ENCODE data around the gene ZIC2.
A peak's percentile ranks its signal among the peaks of the same experiment; 100 is the strongest.

ZIC2 gene

DNA sequence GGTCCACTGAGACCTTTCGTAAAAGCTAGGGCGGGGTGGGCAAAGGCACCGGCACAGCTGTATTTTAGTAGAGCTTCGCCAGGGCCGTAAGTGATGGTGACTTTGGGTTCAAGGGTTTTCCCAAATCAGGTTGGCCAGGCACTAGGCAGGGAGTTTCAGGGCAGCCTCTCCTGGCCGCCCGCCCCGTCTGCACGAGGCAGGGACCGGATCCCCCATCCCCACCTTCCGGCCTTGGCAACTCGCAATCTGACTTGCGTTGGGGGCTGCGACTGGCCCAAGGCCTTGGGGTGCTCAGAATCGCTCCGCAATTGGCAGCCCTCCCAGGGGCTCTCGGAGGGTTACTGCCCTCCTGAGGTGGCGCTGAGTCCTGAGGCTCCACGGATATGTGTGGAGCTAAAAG, 6.0 kb upstream of the ZIC2 start:
- DNase-seq: no peak

DNA sequence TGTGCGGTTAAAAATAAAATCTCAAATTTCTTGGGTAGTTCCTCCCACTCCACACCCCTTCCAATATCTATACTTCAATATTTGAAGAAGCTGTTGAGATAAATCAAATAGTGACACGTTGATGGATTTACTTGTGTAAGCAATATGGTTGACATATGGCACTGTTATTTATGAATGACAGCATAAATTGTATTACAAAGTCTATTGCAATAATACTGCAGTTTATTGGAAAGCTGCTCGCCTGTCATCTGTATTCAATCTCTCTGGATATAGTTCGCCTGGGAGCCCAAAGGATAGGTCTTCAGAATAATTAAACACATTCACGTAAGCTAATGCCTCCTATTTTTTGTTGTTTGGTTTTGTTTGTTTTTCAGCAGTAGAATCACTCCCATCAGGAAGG, 5.0 kb upstream of the ZIC2 start:
- DNase-seq: no peak

DNA sequence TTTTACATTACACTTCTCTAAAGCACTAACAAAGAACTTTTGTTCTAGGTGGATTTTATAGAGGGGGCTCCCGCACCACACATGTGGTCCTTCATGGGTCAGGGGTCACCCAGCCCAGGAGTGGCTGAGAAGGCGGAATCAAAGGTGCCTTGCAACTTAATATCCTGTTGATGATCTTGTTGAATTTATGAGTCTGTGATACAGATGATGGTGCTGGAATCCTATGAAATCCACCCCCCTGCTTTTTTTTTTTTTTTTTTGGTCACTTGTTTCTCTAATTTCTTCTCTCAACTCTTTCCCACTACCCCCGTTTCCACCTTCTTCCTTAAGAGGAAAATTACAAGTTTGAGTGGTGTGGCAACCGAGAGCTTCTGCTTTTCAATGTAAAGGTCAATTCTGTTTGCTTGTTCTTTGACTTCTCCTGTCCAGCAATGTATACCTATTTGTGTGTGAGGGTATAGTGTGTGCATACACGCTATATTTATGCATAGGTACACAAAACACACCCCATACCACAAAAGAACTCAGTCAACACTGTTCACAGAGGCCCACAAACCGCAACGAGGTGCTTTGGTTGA, 4.2 kb upstream of the ZIC2 start:
- DNase-seq: no peak

DNA sequence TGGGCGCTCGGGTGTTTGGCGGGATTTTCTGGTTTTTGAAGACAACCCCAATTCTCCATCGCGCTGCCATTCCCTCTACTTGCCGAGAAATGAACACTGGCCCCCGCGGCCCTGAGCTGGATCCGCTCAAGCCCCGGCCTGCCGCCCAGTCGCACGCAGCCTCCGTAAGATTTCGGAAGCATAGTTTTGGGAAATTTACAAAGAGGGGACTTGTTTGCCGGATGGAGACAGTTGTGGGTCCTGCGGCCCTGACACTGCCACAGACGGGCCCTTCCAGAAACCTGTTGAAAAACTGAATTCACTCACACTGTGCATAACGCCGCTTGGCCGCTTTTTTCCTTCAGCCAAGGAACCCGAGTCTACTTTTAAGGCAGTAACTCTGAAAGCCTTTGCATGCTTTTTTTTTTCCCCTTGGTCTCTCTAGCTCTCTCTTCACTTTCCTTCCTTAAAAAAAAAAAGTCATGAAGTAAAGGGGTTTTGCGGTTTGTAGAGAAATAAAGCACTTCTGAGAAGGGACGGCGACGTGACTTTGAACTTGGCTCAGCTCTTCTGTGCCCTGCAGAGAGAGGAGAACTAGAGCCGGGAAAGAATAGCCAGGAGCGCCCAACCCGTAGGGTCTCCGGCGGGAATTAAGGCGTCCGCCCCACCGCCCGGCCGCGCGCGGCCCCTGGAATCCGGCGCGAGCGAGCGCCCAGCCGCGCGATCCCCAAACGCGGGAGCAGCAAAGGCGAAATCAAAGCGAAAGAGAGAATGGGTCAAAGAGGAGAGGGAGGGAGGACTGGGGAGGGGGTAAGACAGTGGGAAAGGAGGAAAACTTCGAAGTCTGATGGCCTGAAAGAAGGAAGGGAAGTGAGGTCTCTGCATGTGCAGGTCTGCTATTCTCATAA, 3.4 kb upstream of the ZIC2 start:
- DNase-seq: no peak

DNA sequence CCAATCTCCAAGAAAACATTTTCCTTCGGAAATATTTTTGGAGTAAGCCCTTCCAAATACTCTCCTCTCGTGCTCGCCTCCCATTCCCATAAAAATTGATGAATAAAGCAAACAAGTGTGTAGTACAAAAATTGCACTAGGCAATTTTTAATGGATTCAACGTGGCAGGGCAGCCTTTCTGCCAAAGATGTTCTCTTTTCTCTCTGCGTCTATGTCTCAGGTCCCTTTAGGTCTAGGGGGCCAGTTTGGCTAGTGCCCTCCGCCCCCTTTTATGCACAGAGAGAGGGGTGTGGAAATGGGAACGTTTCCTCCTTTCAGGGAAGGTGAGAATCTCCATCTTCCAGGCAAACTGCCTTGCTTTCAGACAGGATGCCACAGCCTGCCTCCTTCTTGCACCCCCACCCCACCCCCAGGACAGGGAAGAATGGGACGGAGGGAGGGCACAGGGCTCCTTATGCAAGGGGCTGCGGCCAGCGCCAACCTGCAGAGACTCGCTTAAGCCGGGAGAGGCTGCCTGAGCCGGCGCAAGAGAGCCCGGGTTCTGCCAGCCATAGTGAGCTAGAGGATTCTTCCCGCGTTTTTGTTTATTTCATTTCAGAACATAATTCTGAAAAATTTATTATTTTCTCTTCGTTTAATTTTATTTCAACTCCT, 2.7 kb upstream of the ZIC2 start:
- DNase-seq: no peak

DNA sequence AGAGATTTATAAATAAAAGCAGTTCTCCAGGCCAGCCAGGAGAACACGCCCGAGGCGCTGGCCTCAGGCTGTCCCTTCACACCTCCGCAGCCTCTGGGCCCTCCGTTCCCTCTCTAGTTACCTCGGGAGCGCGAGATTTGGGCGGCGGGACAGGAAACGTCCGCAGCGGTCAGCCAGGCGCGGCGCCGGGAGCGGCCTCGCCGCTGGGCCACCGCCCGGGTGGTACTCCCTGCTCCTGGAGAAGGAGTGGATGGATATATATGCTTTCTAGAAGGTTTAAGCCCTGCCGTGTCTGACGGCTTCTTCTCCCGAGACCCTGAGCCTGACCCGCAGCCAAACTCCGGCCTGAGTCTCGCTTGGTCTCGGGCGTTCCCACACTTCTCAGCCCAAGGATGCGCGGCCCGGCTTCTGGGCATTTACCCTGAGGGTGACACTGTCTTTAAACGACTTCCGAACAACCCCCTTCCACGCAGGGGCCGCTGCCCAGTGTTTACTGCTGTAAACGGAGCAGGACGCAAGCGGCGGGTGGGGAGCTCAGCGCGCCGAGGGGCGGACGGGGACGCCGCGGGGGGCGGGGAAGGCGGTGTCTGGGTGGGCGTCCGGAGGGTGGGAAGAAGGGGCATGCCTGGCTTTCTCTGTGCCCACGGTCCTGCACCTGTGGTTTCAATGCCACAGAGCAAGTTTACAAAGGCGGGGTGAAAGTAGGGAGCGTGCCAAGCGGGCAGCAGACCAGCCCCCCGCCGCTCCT, 2.0 kb upstream of the ZIC2 start:
- DNase-seq: no peak

DNA sequence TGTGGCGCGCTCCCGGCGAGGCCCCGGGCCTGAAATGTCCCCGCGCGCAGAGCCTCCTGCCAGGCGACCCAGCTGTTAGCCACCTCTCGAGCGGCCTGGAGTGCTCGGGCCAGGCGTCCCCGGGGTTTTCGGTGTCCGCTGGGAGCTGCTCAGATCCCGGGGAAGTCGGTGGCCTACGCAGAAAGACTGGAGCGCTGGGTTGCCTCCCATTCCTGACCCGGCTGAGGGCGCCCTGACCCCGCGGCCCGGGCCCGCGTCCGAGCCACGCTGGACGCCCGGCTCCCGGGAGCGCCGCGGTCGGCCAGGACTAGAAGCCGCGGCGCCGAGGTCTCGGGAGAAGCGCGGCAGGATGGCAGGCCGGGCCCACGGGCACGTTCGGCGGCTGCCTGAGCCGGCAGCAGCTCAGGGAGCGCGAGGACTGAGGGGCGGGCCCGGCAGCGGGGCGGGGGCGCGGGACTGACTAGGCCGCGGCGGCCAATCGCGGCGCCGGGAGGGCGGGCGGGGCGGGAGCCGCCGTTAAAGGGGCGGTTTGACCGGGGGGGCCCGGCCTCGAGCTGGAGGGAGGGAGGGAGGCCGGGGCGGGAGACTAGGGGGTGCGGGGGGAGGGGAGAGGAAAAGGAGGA, 1.3 kb upstream of the ZIC2 start:
- DNase-seq: peak; percentile 68

DNA sequence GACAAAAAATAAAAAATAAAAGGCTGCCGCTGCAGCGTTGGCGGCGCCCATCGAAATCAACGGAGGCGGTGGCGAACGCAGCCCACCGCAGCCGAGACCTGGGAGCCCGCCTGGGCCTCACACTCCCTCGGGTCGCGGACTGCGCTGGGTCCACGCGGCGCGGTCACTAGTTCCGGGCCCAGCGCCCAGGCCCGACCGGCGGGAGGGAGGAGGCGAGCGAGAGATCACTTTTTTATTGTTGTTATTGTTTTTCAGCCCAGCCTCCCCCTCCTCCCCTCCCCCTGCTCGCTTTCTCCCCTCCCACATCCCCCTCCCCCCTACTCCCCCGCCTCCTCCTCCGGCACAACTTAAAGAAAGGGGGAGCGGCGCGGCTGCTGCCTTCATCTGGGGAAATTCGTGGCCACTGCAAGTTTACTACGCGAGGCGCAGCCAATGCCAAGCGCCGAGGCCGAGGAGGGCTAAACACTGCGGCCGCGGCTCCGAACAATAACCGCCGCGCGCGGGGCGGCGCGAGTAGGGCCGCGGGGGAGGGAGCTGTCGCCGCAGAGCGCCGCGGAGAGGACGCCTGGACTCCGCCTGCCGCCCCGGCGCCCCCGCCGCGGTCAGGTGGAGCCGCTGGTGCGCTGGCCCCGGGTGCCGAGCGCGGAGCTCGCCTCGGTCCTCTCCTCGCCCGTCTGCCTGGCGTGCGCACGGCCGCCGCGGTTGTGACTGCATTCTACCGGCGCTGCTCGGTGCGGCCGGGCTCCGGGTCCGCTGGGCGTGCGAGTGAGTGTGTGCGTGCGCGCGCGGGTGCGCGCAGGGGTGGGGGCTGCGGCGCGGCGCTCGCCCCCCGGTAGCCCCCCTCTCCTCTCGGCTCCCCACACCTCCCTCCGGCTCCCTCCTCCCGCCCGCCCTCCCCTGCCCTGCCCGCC, 505 bp upstream of the ZIC2 start:
- peak; percentile 32 for DNase-seq

DNA sequence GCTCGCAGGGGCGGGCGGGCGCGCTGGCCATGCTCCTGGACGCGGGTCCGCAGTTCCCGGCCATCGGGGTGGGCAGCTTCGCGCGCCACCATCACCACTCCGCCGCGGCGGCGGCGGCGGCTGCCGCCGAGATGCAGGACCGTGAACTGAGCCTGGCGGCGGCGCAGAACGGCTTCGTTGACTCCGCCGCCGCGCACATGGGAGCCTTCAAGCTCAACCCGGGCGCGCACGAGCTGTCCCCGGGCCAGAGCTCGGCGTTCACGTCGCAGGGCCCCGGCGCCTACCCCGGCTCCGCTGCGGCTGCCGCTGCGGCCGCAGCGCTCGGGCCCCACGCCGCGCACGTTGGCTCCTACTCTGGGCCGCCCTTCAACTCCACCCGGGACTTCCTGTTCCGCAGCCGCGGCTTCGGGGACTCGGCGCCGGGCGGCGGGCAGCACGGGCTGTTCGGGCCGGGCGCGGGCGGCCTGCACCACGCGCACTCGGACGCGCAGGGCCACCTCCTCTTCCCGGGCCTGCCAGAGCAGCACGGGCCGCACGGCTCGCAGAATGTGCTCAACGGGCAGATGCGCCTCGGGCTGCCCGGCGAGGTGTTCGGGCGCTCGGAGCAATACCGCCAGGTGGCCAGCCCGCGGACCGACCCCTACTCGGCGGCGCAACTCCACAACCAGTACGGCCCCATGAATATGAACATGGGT, 599 bp downstream of the ZIC2 start:
- DNase-seq: no peak

DNA sequence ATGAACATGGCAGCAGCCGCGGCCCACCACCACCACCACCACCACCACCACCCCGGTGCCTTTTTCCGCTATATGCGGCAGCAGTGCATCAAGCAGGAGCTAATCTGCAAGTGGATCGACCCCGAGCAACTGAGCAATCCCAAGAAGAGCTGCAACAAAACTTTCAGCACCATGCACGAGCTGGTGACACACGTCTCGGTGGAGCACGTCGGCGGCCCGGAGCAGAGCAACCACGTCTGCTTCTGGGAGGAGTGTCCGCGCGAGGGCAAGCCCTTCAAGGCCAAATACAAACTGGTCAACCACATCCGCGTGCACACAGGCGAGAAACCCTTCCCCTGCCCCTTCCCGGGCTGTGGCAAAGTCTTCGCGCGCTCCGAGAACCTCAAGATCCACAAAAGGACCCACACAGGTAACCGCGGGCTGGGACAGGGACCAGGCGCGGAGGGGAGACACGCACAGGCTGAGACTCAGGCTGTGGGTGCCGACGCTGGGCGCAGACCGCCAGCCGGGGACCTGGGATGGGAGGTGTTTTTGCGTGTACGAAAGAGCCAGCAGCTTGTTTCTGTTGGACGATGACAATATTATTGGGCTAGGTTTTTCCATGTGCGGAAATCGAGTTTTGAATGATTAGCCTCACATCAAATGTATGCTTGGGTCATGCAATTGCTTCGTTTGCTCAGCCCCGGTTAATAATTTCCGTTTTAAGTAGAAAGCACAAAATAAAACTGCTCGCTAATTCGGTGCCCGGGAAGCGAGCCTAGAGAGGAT, 1.3 kb downstream of the ZIC2 start:
- no peak for DNase-seq

DNA sequence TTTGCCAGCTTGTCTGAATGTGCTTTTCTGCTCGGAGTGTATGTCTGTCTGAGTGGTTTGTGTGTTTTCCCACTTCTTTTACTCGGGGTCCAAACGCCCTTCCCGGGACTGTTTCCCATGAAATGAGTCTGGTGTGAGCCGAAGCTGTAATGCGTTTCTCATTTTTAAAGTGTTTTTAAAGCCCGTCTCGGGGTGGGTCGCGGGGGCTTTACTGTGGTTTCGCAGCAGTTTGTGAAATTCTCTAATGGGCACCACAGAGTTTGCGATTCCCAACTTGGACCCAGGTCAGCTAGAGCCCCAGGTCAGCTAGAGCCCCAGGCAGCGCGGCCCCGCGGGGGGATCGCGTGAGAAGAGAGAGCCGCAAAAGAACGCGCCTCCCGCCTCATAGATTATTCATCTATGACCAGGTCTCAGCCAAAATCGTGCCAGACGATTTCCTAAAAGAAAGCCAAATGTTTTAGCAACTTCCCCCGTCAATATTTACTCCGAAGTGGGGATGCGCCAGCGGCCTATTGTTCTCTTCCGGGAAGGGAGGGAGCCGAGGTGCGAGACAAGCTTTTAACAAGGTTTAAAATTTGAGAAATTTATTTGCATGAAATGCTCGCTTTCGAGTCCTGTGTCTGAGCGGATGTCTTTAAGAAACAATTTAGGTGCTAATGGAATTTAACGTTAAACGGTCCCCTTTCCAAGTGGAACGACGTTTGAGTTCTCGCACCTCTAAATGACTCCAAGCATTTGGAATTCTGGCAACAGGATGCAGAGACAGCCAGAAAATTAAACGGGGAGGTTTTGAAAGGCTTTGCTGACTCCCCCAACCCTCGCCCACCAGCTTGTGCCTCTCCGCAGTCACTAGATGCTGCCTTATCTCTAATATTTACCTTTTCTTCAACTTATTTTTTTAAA, 2.2 kb downstream of the ZIC2 start:
- no peak for DNase-seq

DNA sequence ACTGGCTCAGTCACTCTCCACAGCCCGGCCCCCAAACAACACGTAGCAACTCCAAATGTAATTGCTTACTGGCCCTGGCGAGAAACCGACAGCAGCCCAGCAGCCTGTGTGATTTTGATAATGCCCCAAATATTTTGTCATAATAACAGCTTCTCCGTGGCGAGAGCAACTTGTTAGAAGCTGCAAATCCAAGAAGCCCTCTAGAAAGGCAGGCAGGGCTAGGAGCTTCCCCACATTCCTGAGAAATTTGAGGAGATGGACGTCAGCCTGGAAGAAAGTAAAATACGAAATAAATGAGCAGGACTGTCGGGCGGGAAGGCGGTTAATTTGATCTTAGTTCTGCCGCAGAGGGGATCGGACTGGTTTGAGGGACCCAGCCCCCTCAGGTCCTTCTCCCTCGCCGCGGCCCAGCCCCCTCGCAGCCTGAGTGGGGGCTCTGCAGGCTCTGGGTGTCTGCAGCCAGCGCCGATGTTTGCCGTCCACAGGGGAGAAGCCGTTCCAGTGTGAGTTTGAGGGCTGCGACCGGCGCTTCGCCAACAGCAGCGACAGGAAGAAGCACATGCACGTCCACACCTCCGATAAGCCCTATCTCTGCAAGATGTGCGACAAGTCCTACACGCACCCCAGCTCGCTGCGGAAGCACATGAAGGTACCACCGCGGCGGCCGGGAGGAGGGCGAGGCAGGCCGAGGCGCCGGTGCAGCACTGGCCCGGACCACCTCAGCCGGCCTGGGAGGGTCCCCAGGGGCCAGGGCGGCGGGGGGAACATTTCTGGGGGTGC, 3.1 kb downstream of the ZIC2 start:
- no peak for DNase-seq

DNA sequence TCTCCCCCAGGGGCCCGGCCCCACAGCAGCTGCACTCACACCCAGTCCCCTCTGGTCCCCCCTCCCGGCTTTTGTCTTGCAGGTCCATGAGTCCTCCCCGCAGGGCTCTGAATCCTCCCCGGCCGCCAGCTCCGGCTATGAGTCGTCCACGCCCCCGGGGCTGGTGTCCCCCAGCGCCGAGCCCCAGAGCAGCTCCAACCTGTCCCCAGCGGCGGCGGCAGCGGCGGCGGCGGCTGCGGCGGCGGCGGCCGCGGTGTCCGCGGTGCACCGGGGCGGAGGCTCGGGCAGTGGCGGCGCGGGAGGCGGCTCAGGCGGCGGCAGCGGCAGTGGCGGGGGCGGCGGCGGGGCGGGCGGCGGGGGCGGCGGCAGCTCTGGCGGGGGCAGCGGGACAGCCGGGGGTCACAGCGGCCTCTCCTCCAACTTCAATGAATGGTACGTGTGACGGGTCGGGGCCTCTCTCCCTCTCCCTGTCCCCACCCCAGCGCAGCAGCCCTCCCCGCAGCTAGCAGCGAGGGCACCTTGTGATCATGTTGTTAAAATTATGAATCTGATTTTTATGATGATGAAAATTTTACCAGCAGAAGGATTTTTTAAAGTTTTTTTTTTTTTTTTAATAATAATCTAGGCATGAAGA, 3.8 kb downstream of the ZIC2 start:
- DNase-seq: no peak

DNA sequence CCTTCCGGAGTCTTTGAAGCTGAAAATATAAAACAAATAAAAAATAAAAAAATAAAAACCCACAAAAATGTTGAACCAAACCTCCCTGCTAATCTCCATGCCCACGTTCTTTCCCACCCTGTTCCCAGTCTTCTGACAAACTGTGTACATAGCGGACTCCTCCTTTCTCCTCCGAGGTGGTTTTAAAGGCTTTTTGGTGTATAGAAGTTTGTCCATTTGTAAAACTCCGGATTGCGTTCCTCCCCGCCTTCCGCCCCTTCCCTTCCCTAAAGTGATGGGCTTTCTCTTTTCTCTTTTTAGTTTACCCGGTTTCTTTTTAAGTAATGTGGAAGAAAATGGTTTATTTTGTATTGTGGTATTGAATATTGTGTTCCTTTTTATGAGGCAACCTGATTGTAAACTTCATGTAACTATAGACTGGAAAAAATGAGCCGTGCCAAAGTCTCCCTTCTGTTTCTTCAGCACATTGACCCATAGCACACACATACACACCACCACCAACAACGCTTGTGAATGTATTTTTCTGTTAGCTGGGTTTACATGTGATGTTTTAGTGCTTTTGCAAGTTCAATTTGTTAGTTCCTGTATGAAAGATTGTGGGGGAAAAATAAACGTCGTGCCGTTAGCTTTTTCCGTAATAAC, 4.4 kb downstream of the ZIC2 start:
- DNase-seq: no peak

DNA sequence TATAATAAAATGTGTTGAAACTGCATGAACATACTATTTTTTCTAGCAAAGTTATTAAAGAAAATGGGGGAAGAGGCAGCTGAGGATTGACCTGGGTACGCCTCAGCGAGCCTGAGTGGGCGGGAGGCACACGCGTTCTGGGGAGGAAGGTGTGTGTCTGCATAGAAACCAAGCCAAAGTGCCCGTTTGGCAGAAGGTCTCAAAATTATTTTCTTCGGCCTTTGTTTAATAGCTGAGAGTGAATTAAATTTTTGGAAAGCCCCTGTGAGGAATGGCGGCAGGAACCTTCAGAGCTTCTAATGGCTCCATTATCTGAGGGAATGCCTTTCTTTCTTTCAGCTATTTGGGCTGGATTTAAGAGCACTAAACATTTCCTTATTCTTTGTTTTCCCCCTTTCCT, 5.2 kb downstream of the ZIC2 start:
- no peak for DNase-seq

DNA sequence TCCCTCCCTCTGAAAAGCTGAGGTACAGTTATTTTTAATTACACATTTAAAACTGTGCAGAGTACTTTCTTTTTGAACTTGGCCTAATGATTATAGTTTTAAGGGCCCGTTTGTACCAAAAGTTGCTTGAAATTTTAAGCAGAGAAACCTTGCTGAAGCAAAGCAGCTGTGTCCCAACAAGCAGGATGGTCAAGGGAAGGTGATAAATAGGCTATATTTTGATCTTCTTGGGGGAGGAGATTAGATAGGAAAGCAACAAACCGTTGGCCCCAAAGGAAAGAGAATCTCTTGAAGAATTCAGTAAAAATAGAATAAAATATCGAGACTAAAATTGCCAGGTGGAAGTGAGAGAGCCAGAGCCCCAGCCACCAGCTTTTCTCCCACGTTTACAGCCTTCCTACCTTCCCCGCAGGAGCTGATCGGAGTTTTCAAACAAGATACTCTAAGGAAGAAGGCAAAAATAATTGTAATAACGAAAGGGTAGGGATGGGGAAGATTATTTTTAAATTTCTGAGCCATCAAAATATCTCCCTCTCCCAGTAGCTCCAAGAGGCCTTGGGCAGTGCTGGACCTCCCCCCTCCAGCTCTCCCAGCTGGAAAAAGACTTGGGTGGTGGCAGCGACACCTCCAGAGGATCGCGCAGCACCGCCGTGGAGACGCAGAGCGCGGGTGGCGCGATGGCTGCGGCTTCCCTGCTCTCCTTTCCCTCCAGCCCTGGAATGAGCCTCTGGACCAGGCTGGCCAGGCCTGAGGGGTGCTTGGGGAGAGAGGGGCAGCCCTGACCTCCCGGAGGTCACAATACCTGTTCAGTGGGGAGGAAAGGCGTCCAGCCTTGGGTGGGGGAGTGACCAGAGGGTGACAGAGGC, 5.8 kb downstream of the ZIC2 start:
- no peak for DNase-seq
